ENCODE data around the gene ZBED1.

- no peak for TF ChIP-seq ZNF281 (CRISPR knock-in tag; IDR thresholded peaks at IDR 0.05)
- TF ChIP-seq CTCF (IDR thresholded peaks at IDR 0.05): no peak
- no peak for TF ChIP-seq CDX4 (CRISPR knock-in tag; IDR thresholded peaks at IDR 0.05; ENCODE audit: borderline replicate concordance)
- no peak for TF ChIP-seq ZNF532 (CRISPR knock-in tag; IDR thresholded peaks at IDR 0.05; ENCODE audit: borderline replicate concordance)
- TF ChIP-seq KAT7 (CRISPR knock-in tag; IDR thresholded peaks at IDR 0.05; ENCODE audit: borderline replicate concordance): no peak
- no peak for TF ChIP-seq TCF7 (CRISPR knock-in tag; IDR thresholded peaks at IDR 0.05; ENCODE audit: low read depth)
- TF ChIP-seq ZSCAN18 (CRISPR knock-in tag; IDR thresholded peaks at IDR 0.05): no peak
Observed at GRCh38 chrX:2547736-2548135, 47.0 kb upstream of the ZBED1 start.
